ENCODE measurements around the gene COL23A1. TPM values are rescaled to one million over a fixed set of nuclear protein-coding genes. Genes with fewer than 3 reads are reported as not detected.
"Not testable (repeated sequence)": the region's sequence is repeated elsewhere in the genome, so short reads cannot be mapped to it uniquely, and the experiment has no call there.

Gene COL23A1
- polyA plus RNA-seq, 12 donors = 1.1 to 20.5 (median 2.9) TPM; not detected in 2

- DNase-seq = no peak
Measured at GRCh38 chr5:178307267-178308045, 282.7 kb downstream of the COL23A1 start.

- no peak for DNase-seq
Measured at GRCh38 chr5:178306430-178307225, 283.6 kb downstream of the COL23A1 start.

GRCh38 chr5:178305801-178306200 is 284.4 kb downstream of the COL23A1 start:
- no peak for DNase-seq

DNA sequence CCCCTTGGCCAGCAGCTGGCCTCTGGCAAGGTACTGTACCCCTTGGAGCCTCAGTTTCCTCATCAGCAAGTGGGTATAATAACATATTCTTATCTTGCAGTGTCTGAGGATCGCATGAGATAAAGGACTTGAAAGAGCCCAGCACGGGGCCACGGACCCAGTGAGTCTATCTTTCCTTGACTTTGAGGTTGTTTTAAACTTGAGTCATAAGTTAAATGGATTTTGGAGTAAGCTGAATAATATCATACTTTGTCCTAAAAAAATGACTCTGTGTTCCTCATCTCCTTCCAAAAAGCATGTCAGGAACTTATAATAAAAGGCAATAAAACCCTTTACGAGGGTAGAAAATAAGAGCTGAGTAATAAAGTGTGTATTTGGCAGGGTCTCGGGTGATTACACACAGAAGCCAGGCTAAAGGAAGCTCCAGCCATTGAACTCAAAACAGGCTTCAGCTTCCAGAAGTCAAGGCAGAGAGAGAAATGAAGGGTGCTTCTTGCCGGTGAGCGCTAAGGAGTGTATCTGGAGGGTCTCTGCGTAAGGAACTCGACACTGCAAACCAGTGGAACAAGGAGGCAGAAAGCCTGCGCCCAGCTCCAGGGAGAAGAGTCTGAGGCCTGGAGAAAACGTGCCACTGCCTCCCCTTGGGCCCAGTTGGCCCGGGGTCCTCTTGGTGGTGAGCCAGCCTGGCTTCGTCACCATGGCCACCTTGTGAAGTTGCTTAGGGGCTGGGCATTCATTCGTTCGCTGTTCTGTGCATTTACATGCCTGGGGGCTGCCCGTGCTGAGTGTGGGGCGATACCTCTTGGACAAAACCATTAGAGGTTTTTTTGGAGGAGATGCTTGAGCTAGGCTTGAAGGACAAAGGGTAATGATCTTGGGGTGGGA is 285.2 kb downstream of the COL23A1 start:
- DNase-seq = no peak

DNA sequence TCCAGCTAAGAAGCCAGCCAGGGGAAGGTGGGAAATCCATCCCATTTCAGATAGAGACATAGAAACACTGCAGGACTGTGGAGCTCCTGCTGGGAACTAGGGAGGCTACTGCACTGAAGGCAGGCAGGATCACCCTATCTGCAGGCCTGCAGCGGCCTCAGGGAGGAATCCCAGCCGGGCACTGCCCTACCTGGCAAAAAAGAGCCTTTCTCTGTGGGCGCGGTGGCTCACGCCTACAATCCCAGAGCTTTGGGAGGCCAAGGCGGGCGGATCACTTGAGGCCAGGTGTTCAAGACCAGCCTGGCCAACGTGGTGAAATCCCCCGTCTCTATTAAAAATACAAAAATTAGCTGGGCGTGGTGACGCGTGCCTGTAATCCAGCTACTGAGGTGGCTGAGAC is 286.2 kb downstream of the COL23A1 start:
- no peak for DNase-seq

DNA sequence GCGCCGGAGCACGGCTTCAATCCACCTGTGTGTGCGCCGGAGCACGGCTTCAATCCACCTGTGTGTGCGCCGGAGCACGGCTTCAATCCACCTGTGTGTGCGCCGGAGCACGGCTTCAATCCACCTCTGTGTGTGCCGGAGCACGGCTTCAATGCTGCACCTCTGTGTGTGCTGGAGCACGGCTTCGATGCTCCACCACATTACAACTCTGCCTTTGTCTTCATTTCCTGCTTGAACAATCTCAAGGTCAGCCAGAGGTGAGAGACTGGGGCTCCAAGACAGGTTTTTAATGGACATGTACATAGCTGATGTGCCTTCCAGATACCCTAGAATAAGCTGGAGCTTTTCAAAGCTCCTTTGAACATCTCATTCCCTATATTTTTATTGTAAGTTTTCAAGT is 287.9 kb downstream of the COL23A1 start:
- not testable (repeated sequence) for DNase-seq

GRCh38 chr5:178301641-178302040 is 288.6 kb downstream of the COL23A1 start:
- DNase-seq = no peak

GRCh38 chr5:178298283-178298807 is 291.8 kb downstream of the COL23A1 start:
- DNase-seq = no peak

DNA sequence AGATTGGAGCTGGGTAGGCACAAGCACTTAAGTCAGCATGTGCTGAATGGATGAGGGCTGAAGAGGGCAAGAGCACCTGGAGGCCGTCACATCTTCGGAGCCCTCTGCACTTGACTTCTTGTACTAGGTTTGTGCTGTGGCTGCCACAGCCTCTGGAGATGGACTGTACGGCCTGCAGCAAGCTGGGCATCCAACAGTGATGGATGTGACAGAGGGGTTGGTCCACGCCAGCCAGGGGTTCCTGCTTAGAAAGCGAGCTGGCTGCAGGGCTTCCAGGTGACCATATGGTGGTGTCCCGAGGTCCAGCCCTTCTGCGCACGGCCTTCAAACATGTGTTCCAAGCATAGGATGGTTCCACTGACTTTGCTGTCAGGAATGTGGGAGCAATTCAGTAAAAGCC is 292.4 kb downstream of the COL23A1 start:
- DNase-seq = no peak

DNA sequence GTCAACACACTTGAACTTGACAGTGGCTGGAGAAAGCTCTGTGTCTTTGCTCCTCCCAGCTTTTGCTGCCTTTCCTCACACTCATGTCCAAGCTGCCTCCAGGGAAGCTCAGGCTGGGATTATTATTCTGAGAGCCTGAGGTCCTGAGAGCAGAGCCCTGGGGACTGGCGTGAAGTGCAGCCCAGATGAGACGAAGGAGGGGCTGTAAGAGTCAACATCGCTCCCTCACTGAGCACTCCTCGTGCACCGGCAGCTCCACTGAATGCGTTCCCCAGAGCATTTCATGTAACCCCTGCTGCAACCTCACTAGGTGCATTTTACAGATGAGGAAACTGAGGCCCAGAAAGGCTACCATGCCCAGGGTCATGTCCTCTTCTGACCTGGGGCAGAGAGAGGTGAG is 294.1 kb downstream of the COL23A1 start:
- DNase-seq = no peak

DNA sequence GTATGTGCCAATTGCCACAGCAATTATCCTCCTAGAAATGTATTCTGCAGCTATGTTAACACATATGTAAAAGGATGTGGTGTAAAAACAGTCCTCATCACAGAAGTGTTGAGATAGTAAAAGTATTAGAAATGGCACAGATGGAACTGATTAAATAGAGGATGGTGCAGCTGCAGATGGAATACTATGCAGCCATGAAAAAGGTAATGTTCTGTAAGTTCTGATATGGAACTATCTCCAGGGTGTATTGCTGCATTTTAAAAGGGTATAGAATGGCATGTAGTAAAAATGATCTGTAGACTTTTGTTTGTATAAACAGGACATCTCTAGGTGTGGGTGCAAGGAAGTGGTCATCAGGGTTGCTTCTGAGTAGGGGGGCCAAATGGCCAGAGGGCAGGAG is 294.6 kb downstream of the COL23A1 start:
- no peak for DNase-seq

DNA sequence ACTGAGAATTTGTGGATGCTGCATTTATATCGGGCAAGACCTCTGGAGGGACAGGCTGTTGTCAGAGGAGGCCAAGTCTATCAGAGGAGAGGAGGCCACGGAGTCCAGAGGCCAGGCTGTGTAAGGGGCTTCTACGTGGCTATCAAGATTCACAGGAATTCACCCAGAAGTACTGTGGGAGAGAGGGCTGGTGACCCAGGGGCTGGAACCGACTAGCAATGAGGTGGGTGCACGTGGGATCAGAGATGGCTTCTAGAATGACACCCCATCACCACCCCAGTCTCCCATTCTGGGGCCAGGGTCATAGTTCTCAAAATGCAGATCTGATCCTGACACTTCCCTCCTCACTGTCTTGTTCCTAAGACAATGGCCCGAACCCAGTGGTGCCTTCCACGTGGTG is 296.4 kb downstream of the COL23A1 start:
- DNase-seq = no peak

DNA sequence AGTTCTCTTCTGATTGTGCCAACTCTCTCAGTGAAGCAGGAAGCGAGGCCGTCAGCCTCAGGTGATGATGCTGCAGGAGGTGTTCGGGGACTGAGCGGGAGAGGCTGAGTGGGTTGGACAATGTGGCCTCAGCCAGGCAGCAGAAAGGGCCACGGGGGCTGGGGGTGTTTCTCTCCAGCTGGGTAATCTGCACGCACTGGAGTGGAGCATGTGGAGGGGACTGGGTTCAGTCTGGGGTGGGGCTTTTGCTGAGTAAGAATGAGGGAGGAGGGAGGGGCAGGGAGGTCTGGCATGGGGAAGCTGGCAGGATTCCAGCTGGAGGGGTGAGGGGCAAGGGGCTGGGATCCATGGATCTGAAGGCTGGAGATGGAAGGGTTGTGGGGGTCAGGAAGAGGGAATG is 296.8 kb downstream of the COL23A1 start:
- no peak for DNase-seq

GRCh38 chr5:178292826-178293205 is 297.4 kb downstream of the COL23A1 start:
- DNase-seq = no peak

- DNase-seq = no peak
Measured at GRCh38 chr5:178291969-178292825, 298.0 kb downstream of the COL23A1 start.

DNA sequence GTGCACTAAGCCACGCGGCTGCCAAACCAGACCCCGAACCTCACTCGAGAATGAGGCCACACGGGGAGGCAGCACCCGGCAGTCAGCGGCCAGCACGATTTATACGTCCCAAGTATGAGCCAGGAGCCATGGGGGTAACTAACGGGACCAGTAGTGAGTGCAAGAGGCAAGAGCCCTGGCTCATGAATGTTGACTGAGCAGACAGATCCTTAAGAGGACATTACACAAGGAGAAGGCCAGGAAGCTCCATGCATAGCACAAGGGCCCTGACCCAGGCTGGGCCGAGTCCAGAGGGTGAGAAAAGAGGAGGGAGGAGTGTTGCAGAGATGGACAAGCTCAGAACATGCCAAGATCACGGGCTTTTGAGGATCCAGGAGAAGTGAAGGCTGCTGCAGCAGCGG is 299.0 kb downstream of the COL23A1 start:
- no peak for DNase-seq

DNA sequence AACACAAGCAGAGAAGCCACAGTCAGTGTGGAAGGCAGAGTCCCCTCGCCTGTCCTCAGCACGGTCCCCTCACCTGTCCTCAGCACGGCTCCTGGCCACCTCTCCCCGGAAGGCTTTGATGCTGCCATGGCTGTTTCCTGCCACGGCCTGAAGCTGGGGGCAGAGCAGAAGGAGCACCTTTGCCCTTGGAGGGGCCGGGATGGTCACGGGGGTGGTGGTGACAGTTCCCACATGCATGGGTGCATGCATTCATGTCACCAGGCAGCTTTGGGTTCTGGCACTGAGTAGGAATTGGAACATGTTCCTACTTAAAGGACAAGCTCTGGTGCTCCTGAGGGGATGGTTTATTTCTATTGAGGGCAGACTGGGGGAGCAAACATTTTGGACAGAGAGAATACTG is 299.8 kb downstream of the COL23A1 start:
- no peak for DNase-seq

- DNase-seq = no peak
Measured at GRCh38 chr5:178289438-178289837, 300.8 kb downstream of the COL23A1 start.

DNA sequence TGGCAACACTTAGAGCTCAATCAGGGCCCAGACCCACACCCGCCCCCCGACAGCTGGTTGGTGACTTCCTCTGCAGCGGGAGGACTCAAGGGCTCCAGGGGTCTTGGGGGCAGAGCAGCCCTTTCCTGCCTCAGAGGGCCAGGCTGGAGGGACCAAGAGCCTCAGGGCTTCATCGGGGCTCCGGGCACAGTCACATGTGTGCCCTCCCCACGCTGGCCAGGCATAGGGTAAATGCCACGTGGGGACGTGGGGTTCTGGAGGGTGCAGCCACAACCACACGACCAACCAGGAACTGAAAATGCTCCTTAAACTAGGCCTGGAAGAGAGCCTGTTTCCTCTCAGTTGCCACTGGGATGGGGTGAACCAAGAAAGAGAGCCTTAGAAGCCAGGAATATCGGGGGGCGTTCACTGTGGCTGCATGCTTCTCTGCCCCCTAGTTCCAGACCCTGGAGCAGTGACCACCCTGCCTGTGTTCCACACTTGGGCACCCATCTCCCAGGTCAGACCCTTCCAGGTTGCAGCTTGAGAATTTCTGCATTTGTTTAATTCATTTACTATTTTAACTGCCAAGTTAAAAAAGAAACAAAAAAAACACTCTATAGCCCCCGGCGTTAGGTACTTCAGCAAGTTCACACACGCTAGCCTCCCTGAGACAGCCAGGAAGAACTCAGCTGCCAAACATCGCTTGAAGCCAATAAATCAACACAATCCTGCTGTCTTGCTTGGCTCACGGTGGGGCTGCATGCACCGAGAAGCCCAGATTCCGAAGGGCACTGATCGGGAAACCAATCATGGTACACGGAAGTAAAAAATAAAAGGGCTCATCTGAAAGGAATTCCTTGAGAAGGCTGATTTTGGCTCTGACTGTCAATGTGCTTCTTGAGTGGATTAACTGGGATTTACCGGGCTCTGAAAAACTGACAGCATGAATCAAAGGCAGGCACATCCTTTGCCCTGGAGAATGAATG is 301.5 kb downstream of the COL23A1 start:
- peak; percentile 11 for DNase-seq

DNA sequence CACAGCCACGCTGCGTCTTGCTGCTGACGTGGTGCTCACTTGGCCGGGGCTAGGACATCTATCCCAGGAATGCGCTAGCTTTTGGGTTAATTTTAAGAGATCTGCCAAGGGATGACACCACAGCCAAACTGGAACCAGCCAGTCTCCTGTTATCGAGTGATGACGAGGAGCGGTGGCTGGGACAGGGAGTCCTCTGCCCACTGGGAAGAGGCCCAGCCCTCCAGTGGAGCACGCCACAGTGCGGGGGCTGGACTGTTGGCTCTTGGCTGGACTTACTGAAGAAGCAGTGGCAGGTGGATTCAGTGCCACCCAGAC is 302.4 kb downstream of the COL23A1 start:
- DNase-seq = no peak

Measured in muscle of arm (tissue), 12 donors.